HL-60/S4 treated with retinoic acid at 250 ng/mL for 4 days and 3 days (cell line): ENCODE measurements around the gene SEMA7A.

Experiments used
- in situ Hi-C: fragments of 300-500 bp; cut with MboI; formaldehyde crosslinking; loops from 2 replicates; pipeline ENCODE4 v1.7.0; 2022; ENCODE audit warnings: low sequenced_read_pairs

Gene SEMA7A

GRCh38 chr15:74390049-74390646, 43.6 kb downstream of the SEMA7A start:
- in situ Hi-C loops = loop anchor here (25.0 kb wide), 1 partner anchor 372 kb away; no protein-coding TSS in a partner anchor

- in situ Hi-C loops = loop anchor here (5.0 to 25.0 kb wide), 2 partner anchors 53 to 373 kb away; no protein-coding TSS in a partner anchor
Observed at GRCh38 chr15:74389241-74390048, 44.3 kb downstream of the SEMA7A start.

GRCh38 chr15:74388363-74388951, 45.3 kb downstream of the SEMA7A start:
- in situ Hi-C loops = loop anchor here (5.0 to 25.0 kb wide), 2 partner anchors 54 to 374 kb away; no protein-coding TSS in a partner anchor

GRCh38 chr15:74387621-74388362, 46.0 kb downstream of the SEMA7A start:
- in situ Hi-C loops = loop anchor here (5.0 to 25.0 kb wide), 2 partner anchors 55 to 375 kb away; no protein-coding TSS in a partner anchor

- in situ Hi-C loops = loop anchor here (5.0 to 25.0 kb wide), 2 partner anchors 55 to 375 kb away; no protein-coding TSS in a partner anchor
Observed at GRCh38 chr15:74387141-74387541, 46.6 kb downstream of the SEMA7A start.

GRCh38 chr15:74386496-74387140, 47.1 kb downstream of the SEMA7A start:
- in situ Hi-C loops = loop anchor here (5.0 to 25.0 kb wide), 2 partner anchors 56 to 376 kb away; no protein-coding TSS in a partner anchor

GRCh38 chr15:74385733-74386132, 48.0 kb downstream of the SEMA7A start:
- in situ Hi-C loops = loop anchor here (5.0 to 25.0 kb wide), 2 partner anchors 57 to 377 kb away; no protein-coding TSS in a partner anchor

GRCh38 chr15:74384881-74385643, 48.7 kb downstream of the SEMA7A start:
- in situ Hi-C loops = loop anchor here (5.0 to 25.0 kb wide), 2 partner anchors 57 to 377 kb away; no protein-coding TSS in a partner anchor

GRCh38 chr15:74384566-74384880, 49.2 kb downstream of the SEMA7A start:
- in situ Hi-C loops = loop anchor here (25.0 kb wide), 1 partner anchor 378 kb away; no protein-coding TSS in a partner anchor

GRCh38 chr15:74383695-74384565, 49.8 kb downstream of the SEMA7A start:
- in situ Hi-C loops = loop anchor here (25.0 kb wide), 1 partner anchor 378 kb away; no protein-coding TSS in a partner anchor

GRCh38 chr15:74383286-74383685, 50.5 kb downstream of the SEMA7A start:
- in situ Hi-C loops = loop anchor here (25.0 kb wide), 1 partner anchor 379 kb away; no protein-coding TSS in a partner anchor

- in situ Hi-C loops = loop anchor here (25.0 kb wide), 1 partner anchor 380 kb away; no protein-coding TSS in a partner anchor
Observed at GRCh38 chr15:74382004-74382816, 51.5 kb downstream of the SEMA7A start.

- in situ Hi-C loops = loop anchor here (25.0 kb wide), 1 partner anchor 381 kb away; no protein-coding TSS in a partner anchor
Observed at GRCh38 chr15:74381481-74381880, 52.3 kb downstream of the SEMA7A start.

- in situ Hi-C loops = loop anchor here (25.0 kb wide), 1 partner anchor 381 kb away; no protein-coding TSS in a partner anchor
Observed at GRCh38 chr15:74381190-74381453, 52.6 kb downstream of the SEMA7A start.

GRCh38 chr15:74380361-74381189, 53.2 kb downstream of the SEMA7A start:
- in situ Hi-C loops = loop anchor here (25.0 kb wide), 1 partner anchor 382 kb away; no protein-coding TSS in a partner anchor

- in situ Hi-C loops = loop anchor here (10.0 to 25.0 kb wide), 2 partner anchors 246 to 383 kb away; no protein-coding TSS in a partner anchor
Observed at GRCh38 chr15:74378848-74379247, 54.9 kb downstream of the SEMA7A start.
